ENCODE results near the gene STK17A.

STK17A gene

GRCh38 chr7:43586251-43586900 lies 3.5 kb downstream of the STK17A start (continued):
- TF ChIP-seq KLF10 (tag by site-specific recombination; IDR thresholded peaks at IDR 0.05) (peak; percentile 32; the same call in 1 of the 2 replicates), ZXDB (tag by site-specific recombination; IDR thresholded peaks at IDR 0.05) (0 out of 2 replicates have a peak, but pooled peaks have one; percentile 14), ZFP69B (tag by site-specific recombination; IDR thresholded peaks at IDR 0.05) (peak; percentile 52; the same call in 1 of the 2 replicates), OSR2 (tag by site-specific recombination; IDR thresholded peaks at IDR 0.05) (peak; percentile 52; the same call in 1 of the 2 replicates), ZNF24 (tag by site-specific recombination; IDR thresholded peaks at IDR 0.05) (peak; percentile 28; the same call in 1 of the 2 replicates), PRDM6 (tag by site-specific recombination; IDR thresholded peaks at IDR 0.05) (peak; percentile 86), ZEB2 (tag by site-specific recombination; IDR thresholded peaks at IDR 0.05) (peak; percentile 12; the same call in 1 of the 2 replicates)
- TF ChIP-seq, protein P1, sequence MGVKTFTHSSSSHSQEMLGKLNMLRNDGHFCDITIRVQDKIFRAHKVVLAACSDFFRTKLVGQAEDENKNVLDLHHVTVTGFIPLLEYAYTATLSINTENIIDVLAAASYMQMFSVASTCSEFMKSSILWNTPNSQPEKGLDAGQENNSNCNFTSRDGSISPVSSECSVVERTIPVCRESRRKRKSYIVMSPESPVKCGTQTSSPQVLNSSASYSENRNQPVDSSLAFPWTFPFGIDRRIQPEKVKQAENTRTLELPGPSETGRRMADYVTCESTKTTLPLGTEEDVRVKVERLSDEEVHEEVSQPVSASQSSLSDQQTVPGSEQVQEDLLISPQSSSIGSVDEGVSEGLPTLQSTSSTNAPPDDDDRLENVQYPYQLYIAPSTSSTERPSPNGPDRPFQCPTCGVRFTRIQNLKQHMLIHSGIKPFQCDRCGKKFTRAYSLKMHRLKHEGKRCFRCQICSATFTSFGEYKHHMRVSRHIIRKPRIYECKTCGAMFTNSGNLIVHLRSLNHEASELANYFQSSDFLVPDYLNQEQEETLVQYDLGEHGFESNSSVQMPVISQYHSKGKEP (tag by site-specific recombination; IDR thresholded peaks at IDR 0.05) = peak; percentile 63; the same call in 1 of the 2 replicates
- TF ChIP-seq, protein P2, sequence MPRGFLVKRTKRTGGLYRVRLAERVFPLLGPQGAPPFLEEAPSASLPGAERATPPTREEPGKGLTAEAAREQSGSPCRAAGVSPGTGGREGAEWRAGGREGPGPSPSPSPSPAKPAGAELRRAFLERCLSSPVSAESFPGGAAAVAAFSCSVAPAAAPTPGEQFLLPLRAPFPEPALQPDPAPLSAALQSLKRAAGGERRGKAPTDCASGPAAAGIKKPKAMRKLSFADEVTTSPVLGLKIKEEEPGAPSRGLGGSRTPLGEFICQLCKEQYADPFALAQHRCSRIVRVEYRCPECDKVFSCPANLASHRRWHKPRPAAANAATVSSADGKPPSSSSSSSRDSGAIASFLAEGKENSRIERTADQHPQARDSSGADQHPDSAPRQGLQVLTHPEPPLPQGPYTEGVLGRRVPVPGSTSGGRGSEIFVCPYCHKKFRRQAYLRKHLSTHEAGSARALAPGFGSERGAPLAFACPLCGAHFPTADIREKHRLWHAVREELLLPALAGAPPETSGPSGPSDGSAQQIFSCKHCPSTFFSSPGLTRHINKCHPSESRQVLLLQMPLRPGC (tag by site-specific recombination; IDR thresholded peaks at IDR 0.05) = peak; percentile 60; the same call in 1 of the 2 replicates

DNA sequence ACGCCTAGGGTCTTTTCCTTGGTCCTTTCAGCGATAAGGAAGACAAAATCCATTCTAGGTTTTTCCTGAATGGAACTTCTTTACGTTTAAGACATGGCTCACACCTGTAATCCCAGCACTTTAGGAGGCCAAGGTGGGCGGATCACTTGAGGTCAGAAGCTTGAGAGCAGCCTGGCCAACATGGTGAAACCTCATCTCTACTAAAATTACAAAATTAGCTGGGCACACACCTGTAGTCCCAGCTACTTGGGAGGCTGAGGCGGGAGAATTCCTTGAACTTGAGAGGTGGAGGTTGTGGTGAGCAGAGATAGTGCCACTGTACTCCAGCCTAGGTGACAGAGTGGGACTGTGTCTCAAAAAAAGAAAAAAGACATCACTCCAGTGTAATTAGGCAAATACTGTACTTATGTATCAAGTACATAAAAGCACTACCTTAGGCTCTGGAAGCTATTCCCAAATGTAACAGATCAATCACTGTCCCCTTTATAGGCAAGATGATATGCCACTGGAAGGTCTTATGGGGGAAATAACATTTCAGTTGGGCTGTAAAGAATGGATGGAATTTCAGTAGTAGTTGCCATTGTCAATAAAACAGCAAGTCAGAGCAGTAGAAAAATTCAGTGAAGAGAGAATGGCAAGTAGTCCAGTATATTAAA lies 5.7 kb downstream of the STK17A start:
- Histone ChIP-seq H3K4me1 (ENCODE audit: control insufficient read depth, insufficient read depth, low read length) (peaks cover 32% of the 10 kb centered on the region), H3K36me3 (ENCODE audit: control insufficient read depth in 2 of 2, insufficient read depth in 1 of 2, low read length in 2 of 2) (no peaks in the 10 kb centered on the region), H3K27ac (ENCODE audit: extremely low read depth, low read depth, low read length) (no peak overlapping the region), H3K9me3 (ENCODE audit: control insufficient read depth, insufficient read depth, low read depth, low read length) (no peaks in the 10 kb centered on the region), H3K4me3 (ENCODE audit: low read depth, low read length) (no peak overlapping the region)
- ChIA-PET POLR2A (no interaction called here), CTCF (interaction anchor here (1.5 to 3.1 kb wide), 2 partner anchors 111 to 251 kb away, joined by 4 to 12 read pairs; no protein-coding TSS in a partner anchor)
- no peak for TF ChIP-seq ZNF239 (tag by site-specific recombination; IDR thresholded peaks at IDR 0.05)
- TF ChIP-seq KLF16 (tag by site-specific recombination; IDR thresholded peaks at IDR 0.05) = no peak
- peak; percentile 53 for TF ChIP-seq PRDM6 (tag by site-specific recombination; IDR thresholded peaks at IDR 0.05)
- TF ChIP-seq SCRT2 (tag by site-specific recombination; IDR thresholded peaks at IDR 0.05) = 0 out of 2 replicates have a peak, but pooled peaks have one; percentile 21
- TF ChIP-seq, protein P3, sequence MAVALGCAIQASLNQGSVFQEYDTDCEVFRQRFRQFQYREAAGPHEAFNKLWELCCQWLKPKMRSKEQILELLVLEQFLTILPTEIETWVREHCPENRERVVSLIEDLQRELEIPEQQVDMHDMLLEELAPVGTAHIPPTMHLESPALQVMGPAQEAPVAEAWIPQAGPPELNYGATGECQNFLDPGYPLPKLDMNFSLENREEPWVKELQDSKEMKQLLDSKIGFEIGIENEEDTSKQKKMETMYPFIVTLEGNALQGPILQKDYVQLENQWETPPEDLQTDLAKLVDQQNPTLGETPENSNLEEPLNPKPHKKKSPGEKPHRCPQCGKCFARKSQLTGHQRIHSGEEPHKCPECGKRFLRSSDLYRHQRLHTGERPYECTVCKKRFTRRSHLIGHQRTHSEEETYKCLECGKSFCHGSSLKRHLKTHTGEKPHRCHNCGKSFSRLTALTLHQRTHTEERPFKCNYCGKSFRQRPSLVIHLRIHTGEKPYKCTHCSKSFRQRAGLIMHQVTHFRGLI (tag by site-specific recombination; IDR thresholded peaks at IDR 0.05) = peak; percentile 59
- peak; percentile 47; the same call in 1 of the 2 replicates for TF ChIP-seq ZNF843 (tag by site-specific recombination; IDR thresholded peaks at IDR 0.05)
- TF ChIP-seq HOXC10 (CRISPR knock-in tag; IDR thresholded peaks at IDR 0.05) = no peak
- TF ChIP-seq SCRT1 (tag by site-specific recombination; IDR thresholded peaks at IDR 0.05; ENCODE audit: borderline replicate concordance) = peak; percentile 70
- TF ChIP-seq FEZF1 (tag by site-specific recombination; IDR thresholded peaks at IDR 0.05) = peak; percentile 51; the same call in 1 of the 2 replicates
- peak; percentile 86 for TF ChIP-seq OSR2 (tag by site-specific recombination; IDR thresholded peaks at IDR 0.05)
- TF ChIP-seq ZFP69B (tag by site-specific recombination; IDR thresholded peaks at IDR 0.05) = no peak
